H1 (cell line): ENCODE measurements around the gene CAMTA1.

Source experiments
- CTCF ChIP-seq, 3 experiments: IDR thresholded peaks; 1 replicate in 2 of 3; 2 replicates in 1 of 3; pipeline versions ENCODE4 v1.5.1 to v1.6.1; 2011; ENCODE audit warnings: low read length in 3 of 3, mild to moderate bottlenecking in 3 of 3, inconsistent platforms in 2 of 3, low read depth in 1 of 3, moderate library complexity in 1 of 3; ENCODE audit not compliant: insufficient read depth in 1 of 3; ENCODE audit errors: control extremely low read depth in 1 of 3
- EZH2 ChIP-seq: fragments of 200-600 bp; sonication (generic); IDR thresholded peaks from 2 replicates; pipeline ENCODE4 v1.7.1; 2012; ENCODE audit warnings: low read depth, mild to moderate bottlenecking, moderate library complexity, low read length, inconsistent platforms; ENCODE audit not compliant: severe bottlenecking
- POLR2A ChIP-seq, 2 experiments: IDR thresholded peaks; 1 replicate in 1 of 2; 2 replicates in 1 of 2; pipeline ENCODE4 v1.6.1; 2011; ENCODE audit warnings: low read depth in 2 of 2, low read length in 2 of 2, mild to moderate bottlenecking in 2 of 2; ENCODE audit errors: control extremely low read depth in 1 of 2
- SIN3A ChIP-seq, 2 experiments: IDR thresholded peaks in 1 of 2; conservative IDR thresholded peaks in 1 of 2; 2 replicates each; pipeline ENCODE4 v1.6.1; 2011 to 2012; ENCODE audit warnings: low read length in 2 of 2, improper control_type of control experiment in 1 of 2, low read depth in 1 of 2, mild to moderate bottlenecking in 1 of 2
- SP2 ChIP-seq: IDR thresholded peaks from 2 replicates; pipeline ENCODE4 v1.6.1; 2012; ENCODE audit warnings: mild to moderate bottlenecking, low read length, inconsistent platforms
- YY1 ChIP-seq: IDR thresholded peaks from 2 replicates; pipeline ENCODE4 v1.6.1; 2011; ENCODE audit warnings: low read depth, mild to moderate bottlenecking, low read length
- TF ChIP-seq, protein P1 (sequence below): IDR thresholded peaks from 2 replicates; pipeline ENCODE4 v1.6.1; 2012; ENCODE audit warnings: inconsistent platforms
- TF ChIP-seq, protein P2 (sequence below): IDR thresholded peaks from 2 replicates; pipeline ENCODE4 v1.6.1; 2011; ENCODE audit warnings: low read length, improper control_type of control experiment

- TF ChIP-seq CTCF (IDR thresholded peaks at IDR 0.05; ENCODE audit: control extremely low read depth in 1 of 3, insufficient read depth in 1 of 3, low read depth in 1 of 3, low read length in 3 of 3) (no peak), POLR2A (IDR thresholded peaks at IDR 0.05; ENCODE audit: control extremely low read depth in 1 of 2, low read depth in 2 of 2, low read length in 2 of 2) (no peak), YY1 (no peak), EZH2 (no peak), SP2 (no peak), SIN3A (conservative IDR thresholded peaks at IDR 0.05 in 1 of 2, IDR thresholded peaks at IDR 0.05 in 1 of 2; ENCODE audit: low read depth in 1 of 2, low read length in 2 of 2) (no peak)
- TF ChIP-seq, protein P1, sequence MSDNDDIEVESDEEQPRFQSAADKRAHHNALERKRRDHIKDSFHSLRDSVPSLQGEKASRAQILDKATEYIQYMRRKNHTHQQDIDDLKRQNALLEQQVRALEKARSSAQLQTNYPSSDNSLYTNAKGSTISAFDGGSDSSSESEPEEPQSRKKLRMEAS, result no peak
- TF ChIP-seq, protein P2, sequence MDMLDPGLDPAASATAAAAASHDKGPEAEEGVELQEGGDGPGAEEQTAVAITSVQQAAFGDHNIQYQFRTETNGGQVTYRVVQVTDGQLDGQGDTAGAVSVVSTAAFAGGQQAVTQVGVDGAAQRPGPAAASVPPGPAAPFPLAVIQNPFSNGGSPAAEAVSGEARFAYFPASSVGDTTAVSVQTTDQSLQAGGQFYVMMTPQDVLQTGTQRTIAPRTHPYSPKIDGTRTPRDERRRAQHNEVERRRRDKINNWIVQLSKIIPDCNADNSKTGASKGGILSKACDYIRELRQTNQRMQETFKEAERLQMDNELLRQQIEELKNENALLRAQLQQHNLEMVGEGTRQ, result no peak
These were observed 614.4 kb downstream of the CAMTA1 start for GRCh38 chr1:7399514-7400125.
